Neuron (in vitro differentiated cells): ENCODE data around the gene ITGA5.

Source experiments
- H2AFZ ChIP-seq: one replicate; pipeline ENCODE4 v1.6.1; 2013; ENCODE audit warnings: low read depth, mild to moderate bottlenecking, inconsistent platforms, low read length, moderate library complexity
- H3K27me3 ChIP-seq: one replicate; pipeline ENCODE4 v1.6.1; 2013; ENCODE audit warnings: low read length; ENCODE audit not compliant: insufficient read depth
- H3K36me3 ChIP-seq: one replicate; pipeline ENCODE4 v1.6.1; 2013; ENCODE audit warnings: low read length; ENCODE audit not compliant: insufficient read depth
- H3K4me1 ChIP-seq: one replicate; pipeline ENCODE4 v1.6.1; 2013; ENCODE audit warnings: low read length; ENCODE audit not compliant: insufficient read depth
- H3K4me3 ChIP-seq: 2 replicates; pipeline ENCODE4 v1.5.1; 2013; ENCODE audit warnings: mild to moderate bottlenecking, low read length, moderate library complexity
- H3K9me3 ChIP-seq: one replicate; pipeline ENCODE4 v1.6.1; 2013; ENCODE audit warnings: low read length

ITGA5 gene

GRCh38 chr12:54352891-54353874, 65.9 kb downstream of the ITGA5 start:
- H3K4me3 ChIP-seq, result peak overlapping the region; percentile 49
- H3K36me3 ChIP-seq, result peaks cover 21% of the 10 kb centered on the region
- peaks cover 81% of the 10 kb centered on the region for H3K4me1 ChIP-seq
- no peaks in the 10 kb centered on the region for H3K27me3 ChIP-seq
- no peaks in the 10 kb centered on the region for H3K9me3 ChIP-seq
- no peak overlapping the region for H2AFZ ChIP-seq

- Histone ChIP-seq H3K36me3 (peaks cover 32% of the 10 kb centered on the region), H2AFZ (no peak overlapping the region), H3K27me3 (no peaks in the 10 kb centered on the region), H3K9me3 (no peaks in the 10 kb centered on the region), H3K4me3 (peak overlapping the region; percentile 49), H3K4me1 (peaks cover 70% of the 10 kb centered on the region)
Observed at GRCh38 chr12:54352022-54352531, 67.0 kb downstream of the ITGA5 start.

GRCh38 chr12:54351341-54351740, 67.7 kb downstream of the ITGA5 start:
- Histone ChIP-seq H3K27me3 (no peaks in the 10 kb centered on the region), H3K36me3 (peaks cover 39% of the 10 kb centered on the region), H2AFZ (no peak overlapping the region), H3K9me3 (no peaks in the 10 kb centered on the region), H3K4me1 (peaks cover 62% of the 10 kb centered on the region), H3K4me3 (peak overlapping the region; percentile 49)

GRCh38 chr12:54350743-54351142, 68.3 kb downstream of the ITGA5 start:
- Histone ChIP-seq H3K4me3 (no peak overlapping the region), H3K4me1 (peaks cover 56% of the 10 kb centered on the region), H3K36me3 (peaks cover 43% of the 10 kb centered on the region), H3K27me3 (no peaks in the 10 kb centered on the region), H3K9me3 (no peaks in the 10 kb centered on the region), H2AFZ (no peak overlapping the region)

GRCh38 chr12:54349679-54350078, 69.4 kb downstream of the ITGA5 start:
- Histone ChIP-seq H3K27me3 (no peaks in the 10 kb centered on the region), H3K9me3 (no peaks in the 10 kb centered on the region), H3K36me3 (peaks cover 53% of the 10 kb centered on the region), H3K4me3 (no peak overlapping the region), H3K4me1 (peaks cover 46% of the 10 kb centered on the region), H2AFZ (no peak overlapping the region)

- Histone ChIP-seq H2AFZ (no peak overlapping the region), H3K27me3 (no peaks in the 10 kb centered on the region), H3K4me1 (peaks cover 43% of the 10 kb centered on the region), H3K9me3 (no peaks in the 10 kb centered on the region), H3K36me3 (peaks cover 54% of the 10 kb centered on the region), H3K4me3 (no peak overlapping the region)
Observed at GRCh38 chr12:54349036-54349435, 70.0 kb downstream of the ITGA5 start.
